Neural crest cell (in vitro differentiated cells): Measurements from ENCODE around the gene SPRYD3. TPM values are rescaled to one million over a fixed set of nuclear protein-coding genes. Genes with fewer than 3 reads are reported as not detected.
A peak's percentile ranks its signal among the peaks of the same experiment; 100 is the strongest.

Experiments used
- DNase-seq: peaks from one replicate; pipeline ENCODE4 v3.0.0; 2021; ENCODE audit warnings: low read depth, mixed read lengths, low spot score
- H3K27ac Mint-ChIP-seq: one replicate; pipeline ENCODE4 v1.8.0; 2021; ENCODE audit warnings: mild to moderate bottlenecking, mixed read lengths; ENCODE audit not compliant: unreplicated experiment
- H3K27me3 Mint-ChIP-seq: 2 replicates; pipeline ENCODE4 v1.8.0; 2021; ENCODE audit warnings: low read depth, mild to moderate bottlenecking, mixed read lengths
- H3K36me3 Mint-ChIP-seq: 2 replicates; pipeline ENCODE4 v1.8.0; 2021; ENCODE audit warnings: low read depth, mild to moderate bottlenecking, mixed read lengths
- H3K4me1 Mint-ChIP-seq: 2 replicates; pipeline ENCODE4 v1.8.0; 2021; ENCODE audit warnings: mixed read lengths
- H3K4me3 Mint-ChIP-seq: one replicate; pipeline ENCODE4 v1.8.0; 2021; ENCODE audit warnings: mild to moderate bottlenecking, mixed read lengths
- H3K9me3 Mint-ChIP-seq: 2 replicates; pipeline ENCODE4 v1.8.0; 2021; ENCODE audit warnings: mixed read lengths
- long read RNA-seq: library from polyadenylated mRNA; unstranded; transcript quantifications from one replicate; pipeline ENCODE4 v2.0.0, GENCODE V29; 2020
- total RNA-seq: library from RNA; stranded (reverse); gene quantifications from 2 replicates; pipeline ENCODE4 v1.2.1, GENCODE V29; 2021
- TF ChIP-seq, protein P1 (sequence below): fragments of 200-600 bp; sonication (generic); conservative IDR thresholded peaks from 2 replicates; pipeline ENCODE4 v1.5.0; 2021; ENCODE audit warnings: antibody characterized with exemption, mild to moderate bottlenecking

SPRYD3 gene, protein sequence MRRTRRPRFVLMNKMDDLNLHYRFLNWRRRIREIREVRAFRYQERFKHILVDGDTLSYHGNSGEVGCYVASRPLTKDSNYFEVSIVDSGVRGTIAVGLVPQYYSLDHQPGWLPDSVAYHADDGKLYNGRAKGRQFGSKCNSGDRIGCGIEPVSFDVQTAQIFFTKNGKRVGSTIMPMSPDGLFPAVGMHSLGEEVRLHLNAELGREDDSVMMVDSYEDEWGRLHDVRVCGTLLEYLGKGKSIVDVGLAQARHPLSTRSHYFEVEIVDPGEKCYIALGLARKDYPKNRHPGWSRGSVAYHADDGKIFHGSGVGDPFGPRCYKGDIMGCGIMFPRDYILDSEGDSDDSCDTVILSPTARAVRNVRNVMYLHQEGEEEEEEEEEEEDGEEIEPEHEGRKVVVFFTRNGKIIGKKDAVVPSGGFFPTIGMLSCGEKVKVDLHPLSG
- total RNA-seq, result 8.8 and 11.2 TPM in 2 replicates
- long read RNA-seq, result 0 reads

DNA sequence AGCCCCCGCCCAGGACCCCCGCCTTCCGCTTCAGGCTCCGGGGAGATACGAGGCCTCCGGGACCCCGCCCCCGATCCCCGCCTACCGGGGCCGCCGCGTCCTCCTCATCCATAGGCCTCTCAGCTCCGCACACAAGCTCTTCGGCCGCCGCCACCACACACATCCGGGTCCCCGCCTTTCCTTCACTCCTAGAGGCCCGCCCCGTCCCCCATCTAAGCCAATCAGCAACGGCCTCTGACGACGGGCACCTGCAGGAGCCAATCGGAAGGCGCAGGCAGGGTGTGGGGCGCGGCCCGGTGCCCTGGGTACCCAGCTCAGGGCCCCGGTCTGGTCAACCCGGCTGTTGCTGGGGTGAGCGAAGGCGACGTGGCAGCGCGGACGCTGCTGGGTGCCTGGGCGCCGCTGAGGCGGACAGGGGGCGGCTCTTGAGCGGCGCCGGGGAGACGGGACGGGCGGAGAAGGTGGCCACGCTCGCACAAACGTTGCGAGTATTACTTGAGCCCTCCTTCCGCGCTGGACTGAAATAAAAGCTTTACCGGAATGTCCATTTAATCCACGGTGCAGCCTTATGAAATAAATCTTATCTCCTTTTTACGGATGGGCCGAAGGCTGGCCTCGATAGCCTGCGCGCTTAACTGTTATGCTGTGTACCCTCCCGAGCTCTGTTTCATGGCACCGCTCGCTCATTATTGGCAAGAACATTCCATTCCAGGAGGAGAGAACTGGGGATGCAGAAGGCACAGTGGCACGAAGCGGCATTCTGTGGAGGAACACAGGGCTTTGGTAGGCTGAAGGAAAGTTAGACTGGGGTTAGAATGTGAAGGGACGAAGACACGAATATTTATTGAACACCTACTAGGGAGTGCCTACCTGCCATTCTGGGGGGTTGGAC is at the start of gene SPRYD3:
SPRYD3 (minus strand) TSS at position 165 of the 892 bp plus-strand sequence; CDS start at position 108, 57 bp downstream.
- peaks cover 33% of the 10 kb centered on the region for H3K4me1 Mint-ChIP-seq
- peak within 1 kb of the TSS; percentile 87 for H3K4me3 Mint-ChIP-seq
- H3K27ac Mint-ChIP-seq, result peak within 1 kb of the TSS; percentile 65
- peaks cover 5% of the 10 kb centered on the region for H3K36me3 Mint-ChIP-seq
- peaks cover 3% of the 10 kb centered on the region for H3K27me3 Mint-ChIP-seq
- peaks cover 2% of the 10 kb centered on the region for H3K9me3 Mint-ChIP-seq
- peak; percentile 98 for DNase-seq
- TF ChIP-seq, protein P1, sequence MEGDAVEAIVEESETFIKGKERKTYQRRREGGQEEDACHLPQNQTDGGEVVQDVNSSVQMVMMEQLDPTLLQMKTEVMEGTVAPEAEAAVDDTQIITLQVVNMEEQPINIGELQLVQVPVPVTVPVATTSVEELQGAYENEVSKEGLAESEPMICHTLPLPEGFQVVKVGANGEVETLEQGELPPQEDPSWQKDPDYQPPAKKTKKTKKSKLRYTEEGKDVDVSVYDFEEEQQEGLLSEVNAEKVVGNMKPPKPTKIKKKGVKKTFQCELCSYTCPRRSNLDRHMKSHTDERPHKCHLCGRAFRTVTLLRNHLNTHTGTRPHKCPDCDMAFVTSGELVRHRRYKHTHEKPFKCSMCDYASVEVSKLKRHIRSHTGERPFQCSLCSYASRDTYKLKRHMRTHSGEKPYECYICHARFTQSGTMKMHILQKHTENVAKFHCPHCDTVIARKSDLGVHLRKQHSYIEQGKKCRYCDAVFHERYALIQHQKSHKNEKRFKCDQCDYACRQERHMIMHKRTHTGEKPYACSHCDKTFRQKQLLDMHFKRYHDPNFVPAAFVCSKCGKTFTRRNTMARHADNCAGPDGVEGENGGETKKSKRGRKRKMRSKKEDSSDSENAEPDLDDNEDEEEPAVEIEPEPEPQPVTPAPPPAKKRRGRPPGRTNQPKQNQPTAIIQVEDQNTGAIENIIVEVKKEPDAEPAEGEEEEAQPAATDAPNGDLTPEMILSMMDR, result no peak

DNA sequence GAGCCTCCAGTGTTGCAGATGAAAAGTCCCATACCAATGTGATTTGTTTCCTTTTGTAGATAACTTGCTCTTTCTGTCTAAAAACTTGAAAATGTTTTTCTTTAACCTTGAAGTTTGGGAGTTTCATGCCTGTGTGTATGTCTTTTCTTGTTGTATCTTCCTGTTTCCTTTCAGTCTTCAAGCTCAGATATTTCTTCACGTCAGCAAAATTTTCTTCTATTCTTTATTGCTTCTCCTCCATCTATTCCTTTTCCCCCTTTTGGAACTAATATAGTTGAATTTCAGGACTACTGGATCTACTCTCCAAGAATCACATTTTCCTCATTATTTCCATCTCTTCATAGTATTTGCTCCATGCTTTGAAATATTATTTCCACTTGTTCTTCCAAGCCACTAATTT is 48.0 kb upstream of the SPRYD3 start:
- no peak for DNase-seq
- H3K4me3 Mint-ChIP-seq, result no peak overlapping the region
- TF ChIP-seq, protein P1, result no peak
- peaks cover 3% of the 10 kb centered on the region for H3K9me3 Mint-ChIP-seq
- H3K4me1 Mint-ChIP-seq, result no peaks in the 10 kb centered on the region
- no peak overlapping the region for H3K27ac Mint-ChIP-seq
- H3K27me3 Mint-ChIP-seq, result peaks cover 7% of the 10 kb centered on the region
- H3K36me3 Mint-ChIP-seq, result no peaks in the 10 kb centered on the region

DNA sequence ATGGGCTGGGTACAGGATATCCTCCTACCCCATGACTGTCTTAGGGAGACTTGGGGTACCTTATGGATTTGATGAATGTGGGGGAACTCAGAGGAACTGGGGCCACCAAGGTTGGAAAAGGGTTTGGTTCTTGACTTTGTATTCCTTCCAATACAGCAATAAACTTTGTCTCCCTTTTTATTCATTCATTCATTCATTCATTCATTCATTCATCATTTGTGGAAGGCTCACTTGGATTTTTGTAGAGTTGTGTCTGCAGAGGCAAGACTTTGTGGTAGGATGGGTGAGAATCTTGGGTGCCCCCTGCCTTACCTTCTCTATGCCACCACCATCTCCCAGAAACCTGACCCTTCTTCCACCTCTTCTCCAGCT is 45.1 kb upstream of the SPRYD3 start:
- TF ChIP-seq, protein P1, result no peak
- Mint-ChIP-seq H3K9me3 (peaks cover 3% of the 10 kb centered on the region), H3K4me3 (no peak overlapping the region), H3K4me1 (no peaks in the 10 kb centered on the region), H3K36me3 (no peaks in the 10 kb centered on the region), H3K27me3 (peaks cover 7% of the 10 kb centered on the region), H3K27ac (no peak overlapping the region)
- no peak for DNase-seq

DNA sequence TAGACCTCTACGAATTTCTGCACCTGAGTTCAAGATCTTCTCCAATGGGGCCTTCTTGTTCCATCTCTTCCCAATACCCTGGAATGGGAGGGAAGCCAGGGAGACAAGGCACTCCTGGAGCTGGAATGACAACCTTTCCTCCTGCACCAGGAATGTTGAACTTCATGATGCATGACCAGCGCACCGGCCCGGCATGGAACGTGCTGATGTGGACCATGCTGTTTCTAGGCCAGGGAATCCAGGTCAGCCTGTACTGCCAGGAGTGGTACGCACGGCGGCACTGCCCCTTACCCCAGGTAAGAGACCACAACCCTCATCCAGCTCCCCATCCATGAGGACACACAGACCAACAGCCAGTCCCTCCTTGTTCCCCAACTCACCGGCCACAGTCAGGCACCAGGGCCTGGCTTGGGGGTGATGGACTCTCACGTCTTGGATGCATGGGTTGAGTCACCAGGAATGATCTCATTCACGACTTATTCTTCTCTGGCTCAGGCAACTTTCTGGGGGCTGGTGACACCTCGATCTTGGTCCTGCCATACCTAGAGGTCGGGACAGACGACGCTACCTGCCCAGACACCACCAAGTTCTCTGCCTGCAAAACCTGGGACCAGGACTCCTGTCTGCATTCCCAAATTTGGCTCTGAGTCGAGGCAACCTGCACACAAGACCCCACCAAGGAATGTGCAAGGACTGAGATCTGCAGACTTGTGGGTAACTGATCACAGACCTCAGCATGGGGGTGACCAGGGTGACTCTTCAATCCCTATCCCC is 44.6 kb upstream of the SPRYD3 start:
- peaks cover 3% of the 10 kb centered on the region for H3K9me3 Mint-ChIP-seq
- H3K4me1 Mint-ChIP-seq, result no peaks in the 10 kb centered on the region
- H3K27ac Mint-ChIP-seq, result no peak overlapping the region
- no peaks in the 10 kb centered on the region for H3K36me3 Mint-ChIP-seq
- no peak overlapping the region for H3K4me3 Mint-ChIP-seq
- H3K27me3 Mint-ChIP-seq, result peaks cover 3% of the 10 kb centered on the region
- no peak for DNase-seq
- TF ChIP-seq, protein P1, result no peak

DNA sequence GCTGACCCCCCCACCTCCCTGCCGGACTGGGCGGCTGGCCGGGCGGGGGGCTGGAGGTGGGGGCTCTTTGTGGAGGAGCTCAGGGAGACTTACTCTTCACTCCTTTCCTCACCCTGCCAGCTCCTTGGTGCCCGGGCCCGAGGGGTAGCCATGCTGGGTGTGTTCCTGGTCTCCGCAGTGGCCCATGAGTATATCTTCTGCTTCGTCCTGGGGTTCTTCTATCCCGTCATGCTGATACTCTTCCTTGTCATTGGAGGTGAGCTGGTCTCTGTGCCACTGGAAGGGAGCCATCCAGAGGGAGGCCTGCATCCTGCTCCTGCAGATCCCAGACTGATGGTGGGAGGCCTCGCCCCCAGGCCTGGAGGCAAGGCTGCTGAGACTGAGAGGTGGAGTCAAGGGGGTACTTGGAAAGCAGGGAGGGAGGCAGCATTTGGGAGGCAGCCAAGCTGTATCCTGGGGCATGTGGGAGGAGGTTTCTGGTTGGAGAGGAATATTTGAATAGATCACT is 43.8 kb upstream of the SPRYD3 start:
- H3K9me3 Mint-ChIP-seq, result peaks cover 3% of the 10 kb centered on the region
- H3K4me1 Mint-ChIP-seq, result no peaks in the 10 kb centered on the region
- no peak for DNase-seq
- H3K36me3 Mint-ChIP-seq, result no peaks in the 10 kb centered on the region
- H3K27ac Mint-ChIP-seq, result no peak overlapping the region
- no peak overlapping the region for H3K4me3 Mint-ChIP-seq
- H3K27me3 Mint-ChIP-seq, result peaks cover 3% of the 10 kb centered on the region
- TF ChIP-seq, protein P1, result no peak
